GM12878 (cell line): ENCODE measurements around the gene KIF2A.

ENCODE experiments used
- ASH2L ChIP-seq: fragments of 300-600, 200-600 bp; sonication (generic); IDR thresholded peaks from 2 replicates; pipeline ENCODE4 v1.6.1; 2017; ENCODE audit warnings: low read depth, mild to moderate bottlenecking, borderline replicate concordance
- CREB1 ChIP-seq: IDR thresholded peaks from 2 replicates; pipeline ENCODE4 v1.6.1; 2012; ENCODE audit warnings: low read depth, mild to moderate bottlenecking, inconsistent platforms
- CREM ChIP-seq: IDR thresholded peaks from 2 replicates; pipeline ENCODE4 v1.6.1; 2014; ENCODE audit warnings: antibody characterized with exemption, low read depth
- CTCF ChIP-seq, 3 experiments: IDR thresholded peaks in 2 of 3; conservative IDR thresholded peaks in 1 of 3; 2 replicates each; pipeline ENCODE4 v1.5.1; 2011; ENCODE audit warnings: low read depth in 3 of 3, low read length in 3 of 3, mild to moderate bottlenecking in 3 of 3, control low read depth in 2 of 3, moderate library complexity in 2 of 3, inconsistent platforms in 1 of 3, mixed read lengths in 1 of 3; ENCODE audit not compliant: control insufficient read depth in 2 of 3, insufficient read depth in 1 of 3; ENCODE audit errors: extremely low read depth in 1 of 3
- EP300 ChIP-seq, 2 experiments: fragments of 150-350 bp in 1 of 2; IDR thresholded peaks; 2 replicates each; pipeline ENCODE4 v1.6.1; 2011 to 2012; ENCODE audit warnings: low read depth in 2 of 2, low read length in 2 of 2, borderline replicate concordance in 1 of 2, improper control_type of control experiment in 1 of 2, inconsistent platforms in 1 of 2; ENCODE audit not compliant: control insufficient read depth in 1 of 2
- FOXK2 ChIP-seq: fragments of 450-650 bp; IDR thresholded peaks from 2 replicates; pipeline ENCODE4 v1.6.1; 2017; ENCODE audit warnings: mild to moderate bottlenecking, moderate library complexity
- NR2C1 ChIP-seq: fragments of 450-650 bp; IDR thresholded peaks from 2 replicates; pipeline ENCODE4 v1.6.1; 2017; ENCODE audit warnings: antibody characterized with exemption, mild to moderate bottlenecking, moderate library complexity
- POLR2AphosphoS2 ChIP-seq: IDR thresholded peaks from 2 replicates; pipeline ENCODE4 v1.6.1; 2011; ENCODE audit warnings: low read depth, mild to moderate bottlenecking, low read length, improper control_type of control experiment, moderate library complexity
- RAD21 ChIP-seq: IDR thresholded peaks from 2 replicates; pipeline ENCODE4 v1.6.1; 2011; ENCODE audit warnings: mild to moderate bottlenecking, low read depth, low read length, moderate library complexity; ENCODE audit not compliant: insufficient read depth
- RCOR1 ChIP-seq: conservative IDR thresholded peaks from 2 replicates; pipeline ENCODE4 v1.6.1; 2012; ENCODE audit warnings: low read depth, low read length, improper control_type of control experiment
- REST ChIP-seq: IDR thresholded peaks from 2 replicates; pipeline ENCODE4 v1.6.1; 2012; ENCODE audit warnings: mild to moderate bottlenecking, low read depth, low read length
- SIN3A ChIP-seq: IDR thresholded peaks from 2 replicates; pipeline ENCODE4 v1.6.1; 2012; ENCODE audit warnings: low read depth, low read length, improper control_type of control experiment
- USF2 ChIP-seq: IDR thresholded peaks from 2 replicates; pipeline ENCODE4 v1.6.1; 2011; ENCODE audit warnings: low read depth, low read length, improper control_type of control experiment, borderline replicate concordance
- ZNF592 ChIP-seq: fragments of 450-650 bp; IDR thresholded peaks from 2 replicates; pipeline ENCODE4 v1.6.1; 2017; ENCODE audit warnings: mild to moderate bottlenecking, moderate library complexity

- TF ChIP-seq ZNF592, result no peak
- TF ChIP-seq CTCF (IDR thresholded peaks at IDR 0.05 in 2 of 3, conservative IDR thresholded peaks at IDR 0.05 in 1 of 3; ENCODE audit: control insufficient read depth in 2 of 3, extremely low read depth in 1 of 3, insufficient read depth in 1 of 3, low read depth in 3 of 3, low read length in 3 of 3), result no peak
- TF ChIP-seq CREM, result no peak
- TF ChIP-seq FOXK2, result no peak
- no peak for TF ChIP-seq POLR2AphosphoS2
- TF ChIP-seq EP300 (IDR thresholded peaks at IDR 0.05; ENCODE audit: borderline replicate concordance in 1 of 2, control insufficient read depth in 1 of 2, low read depth in 2 of 2, low read length in 2 of 2), result no peak
- TF ChIP-seq CREB1, result no peak
- no peak for TF ChIP-seq REST
- no peak for TF ChIP-seq NR2C1
- TF ChIP-seq ASH2L, result no peak
- no peak for TF ChIP-seq RCOR1
- TF ChIP-seq SIN3A, result no peak
- TF ChIP-seq RAD21, result no peak
- TF ChIP-seq USF2, result no peak
Measured at GRCh38 chr5:62266573-62266972, 39.4 kb upstream of the KIF2A start.
